Globus pallidus (tissue), 1 donor: ENCODE measurements around the gene CRB2.
A peak's percentile ranks its signal among the peaks of the same experiment; 100 is the strongest.

Experiments
- DNase-seq: peaks from one replicate; pipeline ENCODE4 v3.0.0-alpha.2; 2015; ENCODE audit warnings: low spot score

CRB2 gene

DNA sequence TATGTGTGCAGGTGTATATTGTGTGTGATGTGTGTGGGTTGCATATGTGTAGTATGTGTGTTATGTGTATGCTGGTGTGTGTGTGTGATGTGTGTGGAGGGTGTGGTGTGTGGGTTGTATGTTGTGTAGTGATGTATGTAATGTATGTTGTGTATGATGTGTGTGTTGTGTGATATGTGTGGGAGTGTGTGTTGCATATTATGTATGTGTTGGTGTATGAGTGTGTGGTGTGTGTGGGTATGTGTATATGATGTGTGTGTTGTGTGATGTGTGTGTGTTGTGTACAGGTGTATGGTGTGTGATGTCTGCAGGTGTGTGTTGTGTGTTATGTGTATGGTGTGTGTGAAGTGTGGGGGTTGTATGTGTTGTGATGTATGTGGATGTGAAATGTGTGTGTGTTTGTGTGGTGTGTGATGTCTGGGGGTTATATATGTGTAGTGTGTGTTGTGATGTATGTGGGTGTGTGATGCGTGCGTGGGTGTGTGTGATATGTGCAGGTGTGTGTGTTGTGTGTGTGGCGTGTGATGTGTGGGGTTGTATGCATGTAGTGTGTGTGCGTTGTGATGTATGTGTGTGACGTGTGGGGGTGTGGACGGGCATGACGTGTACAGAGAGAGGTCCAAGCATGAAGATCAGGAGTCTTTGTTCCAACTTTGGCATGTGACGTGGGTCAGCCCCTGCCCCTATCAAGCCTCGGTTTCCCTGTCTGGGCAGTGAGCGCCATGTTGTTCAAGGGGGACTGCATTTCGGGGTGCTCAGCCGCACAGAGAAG is 8.5 kb upstream of the CRB2 start:
- no peak for DNase-seq

DNA sequence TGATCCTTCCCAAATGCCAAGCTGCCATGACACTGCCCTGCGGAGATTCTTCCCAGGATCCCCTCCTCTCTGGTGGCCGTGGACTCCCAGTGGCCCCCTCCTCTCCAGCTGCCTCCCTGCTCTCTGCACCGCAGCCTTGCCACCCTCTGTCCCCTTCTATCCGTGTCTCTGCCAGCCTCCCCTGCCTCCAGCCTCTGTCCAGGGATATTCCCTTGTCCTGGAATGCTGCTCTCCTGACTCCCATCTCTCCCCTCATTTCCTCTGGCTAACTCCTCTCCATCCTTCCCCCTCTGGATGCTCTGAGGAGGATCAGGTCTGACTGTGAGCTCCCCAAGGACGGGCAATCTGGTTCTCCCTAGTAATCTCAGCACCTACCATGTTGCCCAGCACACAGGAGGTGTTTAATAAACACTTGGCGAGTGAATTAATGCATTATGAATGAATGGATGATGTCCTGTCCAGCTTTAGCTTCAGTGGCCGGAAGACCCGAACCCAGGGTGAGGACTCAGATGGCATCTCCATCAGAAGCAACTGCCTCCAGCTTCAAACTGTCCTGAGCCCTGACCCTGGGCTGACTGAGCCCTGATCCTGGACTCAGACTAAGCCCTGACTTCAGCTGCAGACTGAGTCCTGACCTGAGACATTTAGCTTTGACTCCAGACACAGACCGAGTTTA is 7.5 kb upstream of the CRB2 start:
- no peak for DNase-seq

DNA sequence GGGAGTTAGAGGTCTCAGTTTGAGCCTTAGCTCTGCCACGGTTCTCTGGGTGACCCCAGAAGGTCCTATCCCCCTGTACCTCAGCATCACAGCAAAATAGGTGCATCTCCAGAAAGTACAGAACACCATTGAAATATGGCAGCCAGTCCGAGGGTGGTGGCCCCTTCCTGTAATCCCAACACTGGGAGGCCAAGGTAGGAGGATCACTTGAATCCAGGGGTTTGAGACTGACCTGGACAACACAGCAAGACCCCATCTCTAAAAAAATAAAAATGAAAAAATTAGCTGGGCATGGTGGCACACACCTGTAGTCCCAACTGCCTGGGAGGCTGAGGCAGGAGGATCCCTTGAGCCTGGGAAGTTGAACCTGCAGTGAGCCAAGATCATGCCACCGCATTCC is 7.0 kb upstream of the CRB2 start:
- no peak for DNase-seq

DNA sequence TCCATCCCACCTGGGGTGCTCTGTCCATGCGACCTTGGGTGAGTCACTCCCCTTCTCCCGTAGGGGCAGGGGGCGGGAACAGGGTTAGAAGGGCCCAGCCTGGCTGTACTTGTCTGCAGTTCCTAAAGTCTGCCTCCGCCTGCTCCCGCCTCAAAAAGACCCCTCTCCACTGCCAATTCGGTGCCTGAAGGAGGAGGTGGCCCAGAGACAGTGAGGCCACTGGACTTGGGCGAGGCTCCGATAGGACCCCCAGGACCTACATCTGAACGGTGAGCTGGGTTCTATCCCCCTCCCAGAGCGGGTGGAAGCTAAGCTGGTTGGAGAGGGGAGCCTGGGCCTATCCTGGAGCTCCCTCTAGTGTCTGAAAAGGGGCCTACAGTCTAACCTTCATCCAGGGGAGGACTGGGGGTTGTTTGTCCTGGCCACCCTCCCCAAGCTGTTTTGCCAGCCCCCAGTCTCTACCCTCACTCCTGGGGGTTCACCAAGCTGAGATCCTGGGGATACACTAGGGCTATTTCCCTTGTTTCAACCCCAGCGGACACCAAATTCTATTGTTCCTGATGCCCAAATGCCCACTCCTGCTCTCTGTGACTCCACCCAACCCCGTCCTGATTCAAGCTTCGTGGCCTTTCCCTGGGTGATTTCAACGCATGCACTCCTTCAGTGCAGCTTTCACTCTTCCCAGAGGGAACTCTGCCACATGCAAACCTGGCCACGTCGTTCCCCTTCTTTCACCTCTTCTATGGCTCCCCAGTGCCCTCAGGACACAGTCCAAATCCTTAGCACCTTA is 6.1 kb upstream of the CRB2 start:
- peak; percentile 65 for DNase-seq

DNA sequence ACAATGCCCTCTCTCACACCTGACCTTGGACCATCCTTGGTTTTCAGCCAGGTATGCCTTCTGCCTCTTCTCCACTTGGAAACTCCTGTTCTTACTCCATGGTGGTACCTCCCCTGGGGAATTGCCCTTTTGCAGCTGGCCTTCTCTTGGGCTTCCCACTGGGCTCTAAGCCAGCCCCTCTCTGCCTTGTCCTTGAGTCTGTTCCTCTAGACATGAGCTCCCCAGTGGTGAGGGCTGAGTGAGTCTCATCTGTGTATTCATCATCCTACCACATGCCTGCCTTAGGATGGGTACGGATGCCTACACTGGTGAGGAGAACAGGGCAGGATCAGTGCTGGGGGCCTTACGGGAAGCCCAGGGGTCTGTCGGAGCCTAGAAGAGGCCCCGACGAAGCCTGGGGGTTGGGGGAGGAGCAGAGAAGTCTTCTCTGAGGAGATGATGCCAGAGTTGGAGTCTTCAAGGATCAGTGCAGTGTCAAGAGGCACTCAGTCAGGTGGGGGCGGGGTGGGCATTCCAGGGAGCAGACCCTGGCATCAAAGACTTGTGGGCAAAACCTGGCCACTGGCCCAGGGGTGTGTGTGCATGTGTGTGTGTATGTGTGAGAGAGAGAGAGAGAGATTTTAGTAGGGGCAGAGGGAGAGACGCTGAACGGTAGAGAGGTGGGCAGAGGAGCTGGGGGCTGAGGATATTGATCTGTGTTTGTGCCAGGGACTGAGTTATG is 5.2 kb upstream of the CRB2 start:
- DNase-seq, result no peak

DNA sequence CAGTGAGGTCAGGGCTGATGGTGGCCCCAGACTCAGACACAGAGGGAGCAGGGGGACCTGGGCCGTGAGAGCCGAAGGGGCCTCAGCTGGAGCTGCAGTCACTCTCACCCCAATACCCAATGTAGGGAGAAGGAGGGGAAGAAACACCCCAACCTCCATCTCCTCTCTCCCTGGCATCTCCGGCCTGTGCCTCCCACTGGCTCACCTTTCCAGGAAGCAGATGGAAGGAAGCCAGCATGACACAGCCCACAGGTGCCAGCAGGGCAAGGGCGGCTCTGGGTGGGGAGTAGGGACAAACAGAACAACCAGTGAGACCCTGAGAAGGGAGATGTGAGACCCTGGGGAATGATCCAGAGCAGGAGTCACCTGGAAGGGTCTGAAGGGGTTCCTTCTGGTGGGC is 3.0 kb upstream of the CRB2 start:
- no peak for DNase-seq

DNA sequence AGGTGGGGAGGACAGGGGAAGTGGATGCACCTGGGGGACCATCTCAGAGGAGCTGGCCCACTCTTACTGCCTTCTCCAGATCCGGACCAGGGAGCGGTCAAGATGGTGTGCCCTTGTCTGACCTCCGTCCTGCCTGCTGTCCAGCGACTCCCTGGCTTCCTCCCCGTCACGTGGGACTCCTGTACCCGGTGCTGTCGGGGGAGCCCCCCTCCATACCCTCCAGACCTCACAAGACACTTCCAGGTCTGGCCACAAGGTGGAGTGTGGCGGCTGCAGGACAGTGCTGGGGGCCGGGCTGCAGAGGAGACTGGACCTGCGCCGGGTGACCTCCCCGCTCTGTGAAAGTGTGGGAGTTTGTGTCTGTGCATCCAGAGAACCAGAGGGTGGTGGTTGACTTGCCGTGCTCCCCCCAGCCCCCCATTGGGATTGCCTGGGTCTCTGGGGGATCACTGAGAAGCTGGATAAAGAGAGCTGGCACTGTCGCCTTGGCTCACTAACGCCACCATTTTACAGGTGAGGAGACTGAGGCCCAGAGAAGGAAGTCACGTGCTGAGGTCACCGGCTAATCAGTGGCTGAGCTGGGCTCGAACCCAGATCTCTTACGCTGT is 1.9 kb upstream of the CRB2 start:
- peak; percentile 68 for DNase-seq

DNA sequence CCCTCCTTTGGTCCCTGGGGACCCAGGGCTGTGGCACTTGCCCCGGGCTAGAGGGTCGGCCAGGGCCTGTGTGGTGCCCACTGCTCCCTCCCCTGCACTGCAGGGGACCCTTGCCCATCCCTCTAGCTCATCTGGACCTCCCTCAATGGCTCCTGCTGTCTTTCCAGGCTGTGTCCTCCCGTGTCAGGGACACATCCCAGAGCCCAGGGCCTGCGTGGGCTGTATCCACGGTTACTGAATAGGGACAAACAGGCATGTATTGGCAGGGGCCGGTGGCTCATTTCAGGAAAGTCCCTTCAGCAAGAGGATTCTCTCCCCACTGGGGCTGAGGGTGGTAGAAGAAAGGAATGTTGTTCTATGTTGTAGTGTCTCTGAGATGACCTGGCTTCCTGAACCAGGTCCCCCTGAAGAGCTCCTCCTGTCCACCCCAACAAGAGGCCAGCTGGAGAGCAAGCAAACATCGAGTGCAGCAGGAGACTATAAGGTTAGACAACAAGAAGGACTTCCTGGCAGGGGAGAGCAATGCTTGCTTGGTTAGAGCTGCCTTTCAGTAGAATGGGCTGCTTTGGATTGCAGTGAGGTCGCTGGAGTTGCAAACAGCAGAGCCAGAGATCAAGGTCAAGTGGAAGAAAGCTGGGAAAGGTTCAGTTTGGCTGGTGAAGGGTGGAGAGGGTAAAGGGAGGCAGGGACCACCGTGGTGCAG is 1.0 kb upstream of the CRB2 start:
- peak; percentile 54 for DNase-seq

DNA sequence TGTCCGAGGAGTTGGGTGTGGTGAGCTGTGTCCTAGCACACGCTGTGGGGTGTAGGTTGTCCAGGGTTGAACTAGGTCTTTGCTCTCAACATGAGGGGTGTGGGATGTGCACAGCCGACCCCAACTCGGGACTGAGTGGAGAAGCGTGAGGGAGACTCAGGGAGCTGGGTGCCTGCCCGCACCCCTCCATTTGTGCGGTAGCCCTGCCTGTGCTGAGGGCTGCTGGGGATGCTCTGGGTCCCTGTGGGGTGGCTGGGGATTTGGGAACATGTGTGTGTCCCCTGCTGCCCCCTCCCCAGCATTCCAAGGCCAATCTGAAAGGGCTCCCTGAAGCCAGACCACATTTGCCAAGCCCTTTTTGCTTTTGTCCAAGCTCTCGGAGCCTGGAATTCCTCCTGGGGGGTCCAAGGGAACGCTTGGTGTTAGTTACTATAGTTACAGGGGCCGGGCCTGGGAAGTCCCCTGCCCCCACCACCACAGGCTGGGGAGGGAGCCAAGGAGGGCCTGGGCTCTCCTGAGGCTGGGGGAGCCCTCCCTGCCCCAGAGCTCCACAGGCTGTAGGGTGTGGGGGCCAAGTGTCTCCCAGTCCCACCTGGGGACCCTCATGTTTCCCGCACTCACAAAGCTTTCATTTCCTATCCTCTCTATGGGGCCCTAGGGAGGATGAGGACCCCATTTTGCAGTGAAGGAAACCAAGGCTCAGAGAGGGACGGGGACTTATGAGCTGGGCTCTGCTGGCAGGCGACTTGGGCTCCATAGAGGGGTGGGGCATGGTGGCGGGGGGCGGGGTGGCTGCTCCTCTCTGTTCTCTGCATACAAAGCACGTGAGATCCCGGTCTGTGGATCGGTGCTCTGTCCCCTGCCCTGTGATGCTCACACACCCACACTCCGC is 1.1 kb downstream of the CRB2 start:
- peak; percentile 52 for DNase-seq

DNA sequence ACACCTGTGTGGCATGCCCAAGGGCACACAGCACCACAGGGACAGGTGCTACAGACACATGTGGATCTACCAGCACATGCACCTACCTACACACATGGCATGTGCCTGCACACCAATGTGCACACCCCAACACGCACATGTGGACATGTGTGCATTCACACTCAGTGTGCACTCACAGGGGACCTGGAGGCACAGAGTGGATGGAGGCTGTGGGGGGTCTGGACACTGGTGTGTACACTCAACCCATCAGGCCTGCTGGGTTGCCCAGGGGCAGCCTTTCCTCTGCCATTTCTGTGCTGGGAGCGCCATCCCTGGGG is 1.7 kb downstream of the CRB2 start:
- DNase-seq, result no peak

DNA sequence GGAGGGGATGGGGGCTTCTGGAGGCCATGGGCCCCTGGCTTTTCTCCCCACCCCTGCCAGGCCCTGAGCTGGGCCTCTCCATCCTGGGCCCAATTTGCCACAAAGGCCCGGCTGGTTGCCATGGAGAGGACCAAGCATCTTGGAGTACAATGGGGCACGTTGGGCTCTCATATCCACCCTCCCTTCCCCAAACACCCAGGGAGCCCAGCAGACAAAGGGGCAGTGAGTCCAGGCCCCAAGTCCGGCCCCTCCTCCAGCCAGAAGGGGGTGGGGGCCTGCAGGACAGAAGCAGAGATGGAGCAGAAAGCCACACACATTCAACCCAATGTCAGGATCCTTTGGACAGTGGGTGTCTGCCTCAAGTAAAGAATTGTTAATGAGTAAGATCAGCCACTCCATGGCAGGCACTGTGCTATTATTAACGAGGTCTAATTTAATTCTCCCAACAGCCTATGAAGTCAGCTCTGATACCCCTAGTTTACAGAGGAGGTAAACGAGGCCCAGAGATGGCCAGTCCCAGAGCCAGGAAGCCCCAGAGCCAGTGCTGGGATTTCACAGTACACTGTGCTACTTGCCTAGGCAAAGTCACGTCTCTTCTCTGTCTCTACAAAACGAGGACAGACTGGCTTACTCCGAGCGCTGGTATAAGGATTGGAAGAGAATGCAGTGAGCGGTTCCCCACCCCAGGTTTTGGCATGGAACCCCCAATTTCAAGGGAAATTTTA is 2.3 kb downstream of the CRB2 start:
- DNase-seq, result peak; percentile 96

DNA sequence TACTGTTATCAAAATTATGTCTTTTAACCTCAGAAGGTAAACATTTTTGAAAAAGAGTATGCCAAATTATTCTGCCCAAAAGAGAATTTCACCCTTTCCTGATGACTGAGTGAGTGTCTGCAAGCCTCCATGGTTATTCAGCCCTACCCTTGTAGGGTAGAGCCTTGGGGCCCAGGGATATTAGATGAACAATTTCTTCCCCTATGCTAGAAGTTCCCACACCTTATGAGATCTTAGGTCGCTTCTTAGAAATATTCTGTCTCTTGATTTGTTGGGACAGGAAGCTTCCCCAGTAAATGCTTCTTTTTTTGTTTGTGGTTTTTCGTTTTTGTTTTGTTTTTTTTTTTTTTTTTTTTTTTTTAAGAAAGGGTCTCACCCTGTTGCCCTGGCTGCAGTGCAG is 3.1 kb downstream of the CRB2 start:
- no peak for DNase-seq

DNA sequence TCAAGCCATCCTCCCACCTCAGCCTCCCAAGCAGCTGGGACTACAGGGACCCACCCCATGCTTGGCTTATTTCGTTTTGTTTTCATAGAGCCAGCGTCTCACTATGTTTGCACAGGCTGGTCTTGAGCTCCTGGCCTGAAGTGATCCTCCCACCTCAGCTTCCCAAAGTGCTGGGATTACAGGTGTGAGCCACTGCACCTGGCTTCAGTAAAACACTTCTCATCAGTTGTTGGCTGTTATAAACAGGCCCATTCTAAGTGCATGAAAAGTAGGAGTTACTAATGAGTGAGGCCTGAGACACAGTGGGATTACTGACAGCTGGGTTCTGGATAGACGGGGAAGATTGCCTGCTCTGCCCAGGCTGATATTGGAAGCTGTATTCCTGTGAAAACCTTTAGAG is 3.5 kb downstream of the CRB2 start:
- DNase-seq, result no peak

DNA sequence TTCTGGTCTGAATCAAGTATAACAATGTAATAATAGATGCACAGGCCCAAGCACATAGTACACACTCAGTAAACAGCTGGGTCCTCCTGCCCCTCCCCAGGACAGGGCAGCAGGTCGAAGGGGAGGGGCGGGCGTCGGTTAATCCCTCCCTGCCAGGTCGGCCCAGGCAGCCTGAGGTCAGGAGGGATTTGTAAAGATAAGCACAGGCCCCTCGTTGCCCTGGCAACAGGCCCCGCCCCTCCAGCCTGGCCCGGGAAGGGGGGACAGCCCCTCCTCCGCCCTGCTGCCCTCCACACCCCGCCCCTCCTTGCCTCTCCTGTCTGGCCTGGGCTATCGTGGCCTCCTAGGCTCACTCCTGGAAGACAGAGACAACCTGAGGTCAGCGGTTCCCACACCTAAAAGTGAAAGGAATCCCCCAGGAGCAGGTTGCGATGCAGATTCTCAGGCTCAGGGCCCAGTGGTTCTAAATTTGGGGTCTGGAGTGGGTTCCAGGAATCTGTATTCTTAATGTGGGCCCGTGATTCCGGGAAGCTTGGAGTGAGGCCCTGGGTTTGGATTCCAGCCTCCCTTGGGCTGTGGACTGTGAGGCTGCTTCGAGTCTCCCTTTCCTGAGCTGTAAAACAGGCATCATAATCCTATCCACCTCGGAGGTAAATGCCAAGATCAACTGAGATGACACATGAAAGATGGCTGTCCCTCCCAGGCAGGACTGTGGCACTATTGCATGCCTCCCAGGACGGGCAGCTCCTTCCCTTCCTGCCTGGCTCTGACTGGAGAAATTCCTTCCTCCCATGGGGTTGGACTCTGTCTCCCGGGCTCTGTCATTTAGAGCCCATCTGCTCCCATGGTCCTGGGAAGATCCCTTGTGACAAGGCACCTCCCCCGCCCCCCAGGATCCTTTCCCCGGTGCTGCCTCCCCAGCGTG is 4.4 kb downstream of the CRB2 start:
- DNase-seq, result peak; percentile 55

DNA sequence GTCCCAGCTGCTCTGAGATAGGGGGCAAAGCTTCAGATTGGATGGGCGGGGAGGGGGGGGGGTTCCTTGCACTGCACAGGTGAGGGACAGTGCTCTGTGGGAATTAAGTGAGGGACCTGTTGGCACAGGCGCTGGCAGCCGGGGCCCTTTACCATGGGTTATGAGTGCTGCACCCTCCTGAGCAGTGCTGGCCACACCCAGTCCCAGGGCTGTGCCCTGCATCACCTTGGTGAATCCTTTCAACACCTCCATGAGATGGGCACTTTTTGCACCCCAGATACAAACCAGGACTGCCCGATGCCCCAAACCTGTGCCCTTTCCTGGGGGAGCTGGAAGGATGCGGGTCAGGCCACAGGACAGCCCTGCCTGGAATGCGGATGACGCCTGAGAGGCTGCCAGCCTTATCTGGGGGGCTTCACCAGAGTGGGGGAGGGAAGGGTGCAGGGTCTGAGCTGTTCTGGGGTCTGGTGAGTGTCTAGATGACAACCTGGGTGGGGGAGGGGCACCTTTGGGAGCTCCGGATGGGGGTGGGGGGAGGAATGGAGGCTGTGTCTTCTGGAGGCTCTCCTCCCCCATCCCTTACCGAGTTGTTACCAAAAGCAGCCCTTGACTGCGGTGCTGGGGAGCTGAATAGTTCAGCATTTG is 5.2 kb downstream of the CRB2 start:
- no peak for DNase-seq

DNA sequence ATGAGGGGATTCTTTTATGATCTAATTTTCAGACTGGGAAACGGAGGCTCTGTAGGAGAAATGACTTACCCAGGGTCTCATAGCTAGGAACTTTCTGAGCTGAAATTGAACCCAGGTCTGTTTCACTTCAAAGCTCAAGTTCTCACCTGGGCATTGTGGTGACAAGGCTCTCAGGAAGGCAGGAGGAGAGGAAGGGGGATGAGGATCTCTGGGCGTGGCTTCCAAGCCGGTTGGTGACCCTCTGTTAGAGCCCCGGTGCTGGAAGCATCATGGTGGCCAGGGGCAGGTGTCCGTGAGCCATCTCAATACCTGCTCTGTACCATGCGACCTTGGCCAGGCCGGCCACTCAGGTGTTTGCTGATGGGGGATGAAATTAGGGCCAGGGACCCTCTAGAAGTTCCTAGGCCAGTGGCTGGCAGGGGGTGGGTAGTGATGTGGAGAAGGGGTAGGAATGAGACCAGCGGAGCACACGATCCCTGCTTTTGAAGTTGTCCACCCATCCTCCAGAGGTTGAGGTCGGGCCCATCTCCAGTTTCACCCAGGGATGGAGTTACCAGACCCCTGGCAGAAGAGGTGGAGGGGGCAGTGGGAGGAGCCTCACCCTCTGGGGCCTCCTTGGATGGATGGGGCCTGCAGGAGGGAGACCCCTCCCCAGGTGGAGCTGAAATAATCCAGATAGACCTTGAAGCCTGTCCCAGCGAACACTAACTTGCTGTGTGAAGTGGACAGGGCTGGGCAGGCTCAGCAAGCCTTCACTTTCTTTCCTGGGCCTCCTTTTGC is 5.9 kb downstream of the CRB2 start:
- DNase-seq, result no peak

DNA sequence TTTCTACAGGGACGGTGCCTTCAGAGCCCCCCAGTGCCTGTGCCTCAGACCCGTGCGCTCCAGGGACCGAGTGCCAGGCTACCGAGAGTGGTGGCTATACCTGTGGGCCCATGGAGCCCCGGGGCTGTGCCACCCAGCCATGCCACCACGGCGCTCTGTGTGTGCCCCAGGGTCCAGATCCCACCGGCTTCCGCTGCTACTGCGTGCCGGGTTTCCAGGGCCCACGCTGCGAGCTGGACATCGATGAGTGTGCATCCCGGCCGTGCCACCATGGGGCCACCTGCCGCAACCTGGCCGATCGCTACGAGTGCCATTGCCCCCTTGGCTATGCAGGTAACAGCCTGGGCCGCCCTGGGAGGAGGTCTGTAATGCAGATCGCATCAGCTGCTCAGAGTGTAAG is 6.9 kb downstream of the CRB2 start:
- DNase-seq, result no peak
